ENCODE measurements around the gene STX19.
A peak's percentile ranks its signal among the peaks of the same experiment; 100 is the strongest.

The STX19 gene

DNA sequence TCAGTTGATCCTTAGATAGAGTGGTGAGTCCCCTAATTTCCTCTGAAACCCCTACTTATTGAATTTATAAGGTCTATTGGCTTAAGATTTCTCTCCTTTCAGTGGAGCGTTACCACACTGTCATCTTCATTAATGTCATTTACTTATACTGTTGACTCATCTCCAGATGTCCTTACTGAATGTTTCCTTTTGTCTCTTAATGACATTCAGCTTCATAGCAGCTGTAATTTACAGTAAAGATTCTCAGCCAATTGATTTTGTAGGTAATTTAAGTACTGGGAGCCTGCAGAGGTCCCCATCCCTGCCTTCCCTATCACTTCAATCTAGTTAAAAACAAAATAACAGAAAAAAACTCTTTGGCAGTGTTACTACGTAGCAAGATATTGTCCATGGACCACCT is 18.8 kb downstream of the STX19 start:
- Mint-ChIP-seq H3K4me3 (no peak overlapping the region), H3K9me3 (no peaks in the 10 kb centered on the region), H3K27ac (no peak overlapping the region), H3K36me3 (ENCODE audit: low read depth) (peaks cover 11% of the 10 kb centered on the region), H3K27me3 (ENCODE audit: low read depth) (no peaks in the 10 kb centered on the region), H3K4me1 (ENCODE audit: low read depth) (peaks cover 44% of the 10 kb centered on the region)
- no peak for DNase-seq (ENCODE audit: low spot score)

DNA sequence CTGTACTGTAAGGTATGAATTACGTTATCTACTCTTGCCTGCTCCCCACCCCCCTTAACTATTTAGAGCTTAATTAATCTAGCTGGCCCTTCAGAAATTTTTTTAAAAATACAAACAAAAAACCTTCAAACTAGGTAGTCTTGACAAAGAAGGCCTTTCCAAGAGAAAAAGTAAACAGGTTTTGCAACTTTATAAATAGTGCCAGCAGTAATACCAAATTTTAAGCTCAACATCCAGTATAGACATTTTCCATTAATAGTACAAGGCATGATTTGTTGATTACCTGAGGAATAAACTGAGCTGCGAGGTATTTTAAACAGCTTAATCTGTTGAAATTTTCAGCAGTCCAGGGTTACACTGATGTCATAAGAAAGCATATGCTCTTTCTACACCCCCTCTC is 20.1 kb downstream of the STX19 start:
- Mint-ChIP-seq H3K36me3 (ENCODE audit: low read depth) (peaks cover 10% of the 10 kb centered on the region), H3K4me3 (no peak overlapping the region), H3K27me3 (ENCODE audit: low read depth) (no peaks in the 10 kb centered on the region), H3K27ac (no peak overlapping the region), H3K4me1 (ENCODE audit: low read depth) (peaks cover 42% of the 10 kb centered on the region), H3K9me3 (no peaks in the 10 kb centered on the region)
- no peak for DNase-seq (ENCODE audit: low spot score)

DNA sequence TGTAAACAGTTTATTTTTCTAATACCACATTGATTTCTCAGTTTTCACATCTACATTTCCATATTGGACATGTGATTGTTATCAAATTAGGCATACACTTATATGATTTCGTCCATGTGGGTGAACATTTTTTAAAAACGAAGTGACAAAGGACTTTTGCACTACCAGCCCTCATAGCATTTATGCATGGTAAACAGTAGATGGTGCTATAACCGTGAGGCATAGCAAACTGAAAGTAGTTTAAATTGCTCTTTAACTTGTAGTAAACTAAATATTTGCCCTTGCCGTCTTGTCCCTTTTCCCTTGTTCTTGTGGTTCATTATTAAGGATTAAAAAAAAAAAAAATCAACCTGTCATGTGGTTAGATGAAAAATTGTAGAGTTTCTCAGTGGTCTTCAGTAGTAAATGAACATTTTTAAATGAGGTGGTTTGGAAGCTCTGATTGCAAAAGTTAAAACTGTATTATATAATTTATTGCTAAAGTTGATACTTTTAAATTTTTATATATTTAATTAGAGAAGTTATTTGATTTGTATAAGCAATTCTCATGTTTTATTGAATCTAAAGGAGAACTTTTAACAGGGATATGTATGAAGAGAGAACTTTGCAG is 24.0 kb downstream of the STX19 start:
- H3K27me3 Mint-ChIP-seq (ENCODE audit: low read depth), result no peaks in the 10 kb centered on the region
- H3K27ac Mint-ChIP-seq, result peak overlapping the region; percentile 71
- H3K9me3 Mint-ChIP-seq, result no peaks in the 10 kb centered on the region
- H3K4me3 Mint-ChIP-seq, result peak overlapping the region; percentile 73
- no peak for DNase-seq (ENCODE audit: low spot score)
- peaks cover 16% of the 10 kb centered on the region for H3K4me1 Mint-ChIP-seq (ENCODE audit: low read depth)
- peaks cover 8% of the 10 kb centered on the region for H3K36me3 Mint-ChIP-seq (ENCODE audit: low read depth)

DNA sequence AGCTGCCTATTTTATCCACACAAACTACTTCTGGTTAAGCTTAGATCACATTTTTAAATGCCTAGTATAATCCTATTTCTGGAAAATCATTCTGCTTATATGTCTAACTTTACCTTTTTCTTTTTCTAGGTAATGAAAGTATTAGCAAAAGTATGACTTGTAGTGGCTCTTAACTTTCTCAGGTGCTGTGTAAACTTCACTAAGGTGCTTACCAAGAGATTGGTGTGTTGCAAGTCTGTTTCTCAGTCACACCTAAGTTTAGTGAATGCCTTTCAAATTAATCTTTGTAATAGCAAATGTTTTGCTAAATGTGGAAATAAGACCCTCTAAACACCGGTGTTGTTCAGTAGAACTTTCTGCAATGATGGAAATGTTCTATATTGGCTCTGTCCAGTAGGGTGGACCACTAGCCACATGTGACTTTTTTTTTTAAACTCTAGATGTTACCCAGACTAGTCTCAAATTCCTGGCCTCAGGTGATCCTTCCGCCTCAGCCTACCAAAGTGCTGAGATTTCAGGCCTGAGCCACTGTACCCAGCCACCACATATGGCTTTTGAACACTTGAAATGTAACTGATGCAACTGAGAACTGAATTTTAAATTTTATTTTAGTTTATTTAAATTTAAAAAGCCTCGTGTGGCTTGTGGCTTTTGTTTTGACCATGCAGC is 26.4 kb downstream of the STX19 start:
- Mint-ChIP-seq H3K27me3 (ENCODE audit: low read depth) (no peaks in the 10 kb centered on the region), H3K27ac (no peak overlapping the region), H3K4me3 (no peak overlapping the region), H3K9me3 (no peaks in the 10 kb centered on the region), H3K36me3 (ENCODE audit: low read depth) (no peaks in the 10 kb centered on the region), H3K4me1 (ENCODE audit: low read depth) (peaks cover 6% of the 10 kb centered on the region)
- no peak for DNase-seq (ENCODE audit: low spot score)

DNA sequence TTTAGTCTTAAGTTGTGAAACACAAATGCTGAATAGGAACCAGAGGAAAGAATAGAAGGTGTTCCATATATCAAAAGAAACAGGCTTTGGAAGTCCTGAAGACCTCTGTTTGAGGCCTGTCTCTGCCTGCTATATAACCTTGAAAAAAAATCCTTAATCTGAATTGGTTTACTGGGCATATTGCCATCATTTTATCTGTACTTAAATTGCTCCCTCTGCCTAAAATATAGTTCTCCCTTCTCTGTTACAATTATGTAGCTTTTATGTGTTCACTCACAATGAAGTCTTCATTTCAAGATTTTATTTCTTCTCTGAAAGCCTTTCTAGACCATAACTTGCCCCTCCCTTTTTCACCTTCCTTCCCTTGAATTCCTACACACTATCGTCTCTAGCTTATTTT is 27.2 kb downstream of the STX19 start:
- no peak overlapping the region for H3K4me3 Mint-ChIP-seq
- peaks cover 4% of the 10 kb centered on the region for H3K4me1 Mint-ChIP-seq (ENCODE audit: low read depth)
- no peaks in the 10 kb centered on the region for H3K36me3 Mint-ChIP-seq (ENCODE audit: low read depth)
- no peak overlapping the region for H3K27ac Mint-ChIP-seq
- DNase-seq (ENCODE audit: low spot score), result no peak
- H3K9me3 Mint-ChIP-seq, result no peaks in the 10 kb centered on the region
- no peaks in the 10 kb centered on the region for H3K27me3 Mint-ChIP-seq (ENCODE audit: low read depth)

DNA sequence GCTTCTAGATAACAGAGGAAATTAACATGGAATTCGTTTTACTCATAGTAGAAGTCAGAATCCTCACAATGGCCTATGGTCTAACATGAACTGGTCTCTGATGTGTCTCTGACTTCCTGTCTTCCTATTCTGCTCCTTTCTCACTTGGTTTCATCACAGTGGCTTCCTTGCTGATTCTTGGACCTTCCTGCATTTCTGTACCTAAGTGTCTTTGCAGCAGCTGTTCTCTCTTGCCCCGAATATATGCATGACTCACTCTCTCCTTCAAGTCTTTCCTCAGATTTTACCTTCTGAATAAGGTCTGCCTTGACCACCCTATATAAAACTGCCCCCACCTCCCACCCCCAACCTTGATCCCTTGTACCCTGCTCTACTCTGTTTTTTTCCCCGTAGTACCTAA is 34.3 kb downstream of the STX19 start:
- Mint-ChIP-seq H3K4me3 (no peak overlapping the region), H3K4me1 (ENCODE audit: low read depth) (peaks cover 1% of the 10 kb centered on the region), H3K27me3 (ENCODE audit: low read depth) (no peaks in the 10 kb centered on the region), H3K27ac (no peak overlapping the region), H3K36me3 (ENCODE audit: low read depth) (no peaks in the 10 kb centered on the region), H3K9me3 (no peaks in the 10 kb centered on the region)
- DNase-seq (ENCODE audit: low spot score), result no peak

DNA sequence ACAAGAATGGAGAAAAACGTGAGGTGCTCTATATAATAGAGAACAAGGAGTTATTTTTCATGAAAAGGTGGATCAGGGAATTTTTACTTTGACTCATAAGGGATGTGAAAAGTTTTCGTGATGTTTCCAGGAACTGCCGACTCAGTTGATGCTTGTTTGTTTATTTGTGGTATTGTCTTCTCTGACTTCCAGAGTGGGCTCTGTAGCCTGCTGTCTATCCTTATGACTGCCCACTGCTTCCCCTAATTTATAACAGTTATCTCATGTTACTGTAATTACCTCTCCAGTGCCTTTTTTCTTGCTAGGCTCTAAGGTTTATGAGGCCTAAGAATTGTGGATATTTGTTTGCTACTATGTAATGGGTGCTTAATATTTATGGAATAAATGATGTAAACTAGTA is 36.2 kb downstream of the STX19 start:
- no peak overlapping the region for H3K4me3 Mint-ChIP-seq
- DNase-seq (ENCODE audit: low spot score), result no peak
- H3K27me3 Mint-ChIP-seq (ENCODE audit: low read depth), result no peaks in the 10 kb centered on the region
- no peaks in the 10 kb centered on the region for H3K9me3 Mint-ChIP-seq
- H3K36me3 Mint-ChIP-seq (ENCODE audit: low read depth), result no peaks in the 10 kb centered on the region
- H3K4me1 Mint-ChIP-seq (ENCODE audit: low read depth), result peaks cover 1% of the 10 kb centered on the region
- H3K27ac Mint-ChIP-seq, result no peak overlapping the region

DNA sequence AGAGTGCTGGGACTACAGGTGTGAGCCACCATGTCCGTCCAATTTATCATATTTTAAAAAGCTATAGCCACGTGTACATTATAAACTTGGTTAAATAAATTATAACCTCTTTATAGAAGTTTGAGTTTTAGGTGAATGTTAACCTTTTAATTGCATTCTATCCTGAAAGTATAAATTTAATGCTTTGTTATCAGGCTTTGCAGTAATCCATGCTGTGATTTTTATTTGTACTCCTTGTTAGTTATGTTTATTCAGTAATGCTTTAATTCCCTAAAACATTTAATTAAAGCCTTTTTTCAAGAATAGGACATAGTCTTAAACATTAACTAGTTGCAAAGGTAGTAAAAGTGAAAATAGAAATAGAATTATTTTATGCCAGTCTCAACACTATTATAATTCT is 36.8 kb downstream of the STX19 start:
- no peaks in the 10 kb centered on the region for H3K27me3 Mint-ChIP-seq (ENCODE audit: low read depth)
- H3K36me3 Mint-ChIP-seq (ENCODE audit: low read depth), result no peaks in the 10 kb centered on the region
- no peak overlapping the region for H3K27ac Mint-ChIP-seq
- no peak for DNase-seq (ENCODE audit: low spot score)
- H3K9me3 Mint-ChIP-seq, result no peaks in the 10 kb centered on the region
- H3K4me1 Mint-ChIP-seq (ENCODE audit: low read depth), result peaks cover 1% of the 10 kb centered on the region
- no peak overlapping the region for H3K4me3 Mint-ChIP-seq

DNA sequence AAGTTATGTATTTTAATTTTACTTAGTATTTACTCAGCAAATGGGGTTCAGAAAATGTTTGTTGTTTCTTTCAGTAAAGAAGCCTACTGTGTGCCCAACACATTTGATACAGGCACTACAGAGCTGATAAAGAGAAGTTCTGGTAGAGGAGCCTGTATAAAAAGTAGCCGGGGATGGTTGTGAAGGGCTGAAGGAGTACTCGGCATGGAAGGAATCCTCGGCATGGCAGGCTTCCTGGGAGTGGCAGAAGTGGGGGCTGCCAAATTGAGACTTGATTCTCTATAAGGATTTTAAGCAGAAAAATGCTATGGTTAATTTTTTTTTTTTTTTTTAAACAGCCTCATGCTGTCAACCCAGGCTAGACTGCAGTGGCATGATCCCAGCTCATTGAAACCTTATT is 39.2 kb downstream of the STX19 start:
- no peaks in the 10 kb centered on the region for H3K27me3 Mint-ChIP-seq (ENCODE audit: low read depth)
- peaks cover 1% of the 10 kb centered on the region for H3K4me1 Mint-ChIP-seq (ENCODE audit: low read depth)
- no peaks in the 10 kb centered on the region for H3K9me3 Mint-ChIP-seq
- H3K27ac Mint-ChIP-seq, result no peak overlapping the region
- H3K4me3 Mint-ChIP-seq, result no peak overlapping the region
- no peak for DNase-seq (ENCODE audit: low spot score)
- no peaks in the 10 kb centered on the region for H3K36me3 Mint-ChIP-seq (ENCODE audit: low read depth)

DNA sequence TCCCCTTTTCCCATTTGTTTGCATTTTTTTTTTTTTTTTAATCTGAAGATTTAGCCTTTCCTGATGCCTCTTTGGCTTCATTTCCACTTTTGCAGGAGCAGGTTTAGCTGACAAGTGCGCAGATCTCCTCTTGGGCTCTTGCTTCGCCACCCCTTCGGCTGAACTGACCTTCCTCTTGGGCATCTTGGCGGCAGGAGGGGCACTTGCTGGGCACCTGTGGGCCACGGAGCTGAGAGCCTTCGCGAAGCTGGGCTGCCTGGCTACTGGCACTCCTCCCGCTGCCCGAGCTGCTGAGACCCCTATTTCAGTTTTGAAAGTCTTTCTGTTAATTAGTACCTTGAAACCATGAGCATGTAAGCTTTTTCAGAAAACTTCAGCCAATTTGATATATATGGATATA is 39.6 kb downstream of the STX19 start:
- Mint-ChIP-seq H3K36me3 (ENCODE audit: low read depth) (no peaks in the 10 kb centered on the region), H3K4me1 (ENCODE audit: low read depth) (no peaks in the 10 kb centered on the region), H3K27me3 (ENCODE audit: low read depth) (no peaks in the 10 kb centered on the region), H3K27ac (no peak overlapping the region), H3K9me3 (no peaks in the 10 kb centered on the region), H3K4me3 (no peak overlapping the region)
- DNase-seq (ENCODE audit: low spot score), result no peak

DNA sequence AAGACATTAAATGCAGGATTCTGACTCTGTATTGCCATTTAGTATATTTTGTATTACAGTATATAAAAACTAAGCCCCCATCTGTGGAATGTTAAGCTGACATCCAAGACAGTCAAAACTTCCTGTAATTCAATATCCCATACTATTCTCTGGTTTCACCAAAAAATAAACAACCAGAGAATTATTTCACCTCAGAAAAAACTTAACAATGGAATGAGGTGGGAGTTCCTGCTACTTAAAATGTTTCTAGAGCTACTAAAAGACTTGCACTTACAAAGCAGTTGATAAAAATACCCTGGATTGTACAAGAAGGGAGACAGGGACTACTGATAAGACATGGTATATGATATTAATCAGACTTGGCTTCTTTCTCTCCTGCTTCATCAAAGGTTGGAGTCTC is 40.1 kb downstream of the STX19 start:
- no peak for DNase-seq (ENCODE audit: low spot score)
- no peaks in the 10 kb centered on the region for H3K4me1 Mint-ChIP-seq (ENCODE audit: low read depth)
- no peaks in the 10 kb centered on the region for H3K27me3 Mint-ChIP-seq (ENCODE audit: low read depth)
- H3K4me3 Mint-ChIP-seq, result no peak overlapping the region
- no peaks in the 10 kb centered on the region for H3K36me3 Mint-ChIP-seq (ENCODE audit: low read depth)
- no peak overlapping the region for H3K27ac Mint-ChIP-seq
- no peaks in the 10 kb centered on the region for H3K9me3 Mint-ChIP-seq

DNA sequence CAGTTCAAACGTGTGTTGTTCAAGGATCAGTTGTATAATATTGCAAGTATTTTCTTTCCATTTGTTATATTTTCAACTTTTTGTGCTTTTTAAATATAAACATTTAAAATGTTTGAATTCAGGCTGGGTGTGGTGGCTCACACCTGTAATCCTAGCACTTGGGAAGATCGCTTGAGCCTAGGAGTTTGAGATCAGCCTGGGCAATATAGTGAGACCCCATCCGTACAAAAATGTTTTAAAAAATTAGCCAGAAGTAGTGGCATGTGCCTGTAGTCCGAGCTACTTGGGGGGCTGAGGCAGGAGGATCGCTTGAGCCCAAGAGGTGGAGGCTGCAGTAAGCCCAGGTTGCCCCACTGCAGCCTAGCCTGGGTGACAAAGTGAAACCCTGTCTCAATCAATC is 43.8 kb downstream of the STX19 start:
- Mint-ChIP-seq H3K36me3 (ENCODE audit: low read depth) (no peaks in the 10 kb centered on the region), H3K27ac (no peak overlapping the region), H3K27me3 (ENCODE audit: low read depth) (no peaks in the 10 kb centered on the region), H3K4me1 (ENCODE audit: low read depth) (peaks cover 14% of the 10 kb centered on the region), H3K4me3 (no peak overlapping the region), H3K9me3 (no peaks in the 10 kb centered on the region)
- no peak for DNase-seq (ENCODE audit: low spot score)

DNA sequence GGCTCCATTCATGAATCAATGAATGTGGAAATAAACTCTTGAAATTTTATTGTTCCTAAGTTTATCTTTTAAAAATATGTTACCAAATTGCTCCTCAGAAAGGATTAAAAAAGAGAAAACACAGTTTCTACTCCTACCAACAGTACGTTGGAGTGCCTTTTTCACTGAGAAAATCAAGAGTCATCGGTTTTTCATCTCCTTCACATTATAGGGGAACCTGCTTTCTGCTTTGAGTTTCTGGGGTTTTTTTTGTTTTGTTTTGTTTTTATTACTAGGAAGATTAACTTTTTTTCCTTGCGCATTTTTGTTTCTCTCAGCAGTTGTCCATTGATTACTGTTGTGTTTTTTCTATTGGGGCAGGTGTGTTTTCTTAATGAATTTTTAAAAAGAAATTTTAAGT is 45.0 kb downstream of the STX19 start:
- DNase-seq (ENCODE audit: low spot score), result no peak
- Mint-ChIP-seq H3K27ac (no peak overlapping the region), H3K9me3 (no peaks in the 10 kb centered on the region), H3K36me3 (ENCODE audit: low read depth) (no peaks in the 10 kb centered on the region), H3K27me3 (ENCODE audit: low read depth) (no peaks in the 10 kb centered on the region), H3K4me3 (no peak overlapping the region), H3K4me1 (ENCODE audit: low read depth) (peaks cover 18% of the 10 kb centered on the region)

DNA sequence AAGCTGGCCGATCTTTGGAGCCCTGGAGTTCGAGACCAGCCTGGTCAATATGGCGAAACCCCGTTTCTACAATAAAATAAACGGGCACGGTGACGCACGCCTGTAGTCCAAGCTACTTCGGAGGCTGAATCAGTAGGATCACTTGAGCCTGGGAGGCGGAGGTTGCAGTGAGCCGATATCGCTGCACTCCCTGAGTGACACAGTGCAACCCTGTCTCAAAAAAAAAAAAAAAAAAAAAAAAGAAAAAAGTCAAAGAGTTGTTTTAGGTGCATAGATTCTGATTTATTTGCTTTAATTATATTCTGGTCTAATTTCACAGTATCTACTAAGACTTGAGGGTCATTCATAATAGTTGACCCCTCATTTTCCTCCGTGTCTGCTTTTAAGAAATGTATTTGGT is 46.7 kb downstream of the STX19 start:
- peak overlapping the region; percentile 87 for H3K4me3 Mint-ChIP-seq
- no peak for DNase-seq (ENCODE audit: low spot score)
- no peaks in the 10 kb centered on the region for H3K36me3 Mint-ChIP-seq (ENCODE audit: low read depth)
- H3K4me1 Mint-ChIP-seq (ENCODE audit: low read depth), result peaks cover 18% of the 10 kb centered on the region
- no peak overlapping the region for H3K27ac Mint-ChIP-seq
- no peaks in the 10 kb centered on the region for H3K9me3 Mint-ChIP-seq
- no peaks in the 10 kb centered on the region for H3K27me3 Mint-ChIP-seq (ENCODE audit: low read depth)

All from T-helper 2 cell treated with Interferon-gamma antibody and Interleukin-4, amounts not matched to agents 5 μg/mL and 100 μg/mL, for 36 hours (primary cell).